ENCODE measurements around the gene FDX1.

- TF ChIP-seq ZSCAN29 (CRISPR knock-in tag; conservative IDR thresholded peaks at IDR 0.05) (no peak), AHR (CRISPR knock-in tag; IDR thresholded peaks at IDR 0.05) (no peak), YY1 (IDR thresholded peaks at IDR 0.05; ENCODE audit: insufficient read depth, insufficient replicate concordance, low read depth, low read length) (no peak), ELF4 (CRISPR knock-in tag; IDR thresholded peaks at IDR 0.05; ENCODE audit: borderline replicate concordance) (no peak), POLR2A (IDR thresholded peaks at IDR 0.05; ENCODE audit: insufficient read depth in 1 of 2, low read depth in 2 of 2, low read length in 2 of 2) (no peak), ZNF83 (CRISPR knock-in tag; IDR thresholded peaks at IDR 0.05; ENCODE audit: borderline replicate concordance) (no peak)
- TF ChIP-seq, protein P1, sequence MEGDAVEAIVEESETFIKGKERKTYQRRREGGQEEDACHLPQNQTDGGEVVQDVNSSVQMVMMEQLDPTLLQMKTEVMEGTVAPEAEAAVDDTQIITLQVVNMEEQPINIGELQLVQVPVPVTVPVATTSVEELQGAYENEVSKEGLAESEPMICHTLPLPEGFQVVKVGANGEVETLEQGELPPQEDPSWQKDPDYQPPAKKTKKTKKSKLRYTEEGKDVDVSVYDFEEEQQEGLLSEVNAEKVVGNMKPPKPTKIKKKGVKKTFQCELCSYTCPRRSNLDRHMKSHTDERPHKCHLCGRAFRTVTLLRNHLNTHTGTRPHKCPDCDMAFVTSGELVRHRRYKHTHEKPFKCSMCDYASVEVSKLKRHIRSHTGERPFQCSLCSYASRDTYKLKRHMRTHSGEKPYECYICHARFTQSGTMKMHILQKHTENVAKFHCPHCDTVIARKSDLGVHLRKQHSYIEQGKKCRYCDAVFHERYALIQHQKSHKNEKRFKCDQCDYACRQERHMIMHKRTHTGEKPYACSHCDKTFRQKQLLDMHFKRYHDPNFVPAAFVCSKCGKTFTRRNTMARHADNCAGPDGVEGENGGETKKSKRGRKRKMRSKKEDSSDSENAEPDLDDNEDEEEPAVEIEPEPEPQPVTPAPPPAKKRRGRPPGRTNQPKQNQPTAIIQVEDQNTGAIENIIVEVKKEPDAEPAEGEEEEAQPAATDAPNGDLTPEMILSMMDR (CRISPR knock-in tag; IDR thresholded peaks at IDR 0.05), result no peak
Measured at GRCh38 chr11:110454609-110455008, 24.9 kb downstream of the FDX1 start.

Data from HepG2 (cell line).